Forelimb muscle (tissue), 1 donor: ENCODE data around the gene CST7. TPM values are rescaled to one million over a fixed set of nuclear protein-coding genes. Genes with fewer than 3 reads are reported as not detected.
"Not testable (repeated sequence)": the region's sequence is repeated elsewhere in the genome, so short reads cannot be mapped to it uniquely, and the experiment has no call there.

Source experiments
- DNase-seq: peaks from one replicate; pipeline ENCODE4 v3.0.0-alpha.2; 2013; ENCODE audit warnings: low read depth
- polyA plus RNA-seq: library from polyadenylated mRNA; unstranded; fragments of 120-200 nt; gene quantifications from one replicate; pipeline ENCODE4 v1.2.1, GENCODE V29; 2013; ENCODE audit not compliant: insufficient read length

CST7 gene
- polyA plus RNA-seq, 1 donor: 0.70 TPM

- no peak for DNase-seq
Measured at GRCh38 chr20:24986436-24987015, 37.5 kb downstream of the CST7 start.

DNA sequence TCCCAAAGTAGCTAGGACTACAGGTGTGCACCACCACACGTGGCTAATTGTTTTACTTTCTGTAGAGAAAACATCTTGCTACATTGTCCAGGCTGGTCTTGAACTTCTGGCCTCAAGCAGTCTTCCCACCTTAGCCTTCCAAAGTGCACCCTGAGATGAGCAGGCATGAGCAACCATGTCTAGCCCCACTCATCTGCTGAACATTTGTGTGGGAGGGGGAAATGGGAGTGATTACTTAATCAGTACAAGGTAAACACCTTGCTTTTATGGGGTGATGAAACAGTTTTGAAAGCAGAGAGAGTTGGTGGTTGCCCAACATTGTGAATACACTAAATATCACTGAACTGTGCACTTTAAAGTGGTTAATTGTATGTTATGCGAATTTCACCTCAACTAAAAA is 38.2 kb downstream of the CST7 start:
- DNase-seq: no peak

DNA sequence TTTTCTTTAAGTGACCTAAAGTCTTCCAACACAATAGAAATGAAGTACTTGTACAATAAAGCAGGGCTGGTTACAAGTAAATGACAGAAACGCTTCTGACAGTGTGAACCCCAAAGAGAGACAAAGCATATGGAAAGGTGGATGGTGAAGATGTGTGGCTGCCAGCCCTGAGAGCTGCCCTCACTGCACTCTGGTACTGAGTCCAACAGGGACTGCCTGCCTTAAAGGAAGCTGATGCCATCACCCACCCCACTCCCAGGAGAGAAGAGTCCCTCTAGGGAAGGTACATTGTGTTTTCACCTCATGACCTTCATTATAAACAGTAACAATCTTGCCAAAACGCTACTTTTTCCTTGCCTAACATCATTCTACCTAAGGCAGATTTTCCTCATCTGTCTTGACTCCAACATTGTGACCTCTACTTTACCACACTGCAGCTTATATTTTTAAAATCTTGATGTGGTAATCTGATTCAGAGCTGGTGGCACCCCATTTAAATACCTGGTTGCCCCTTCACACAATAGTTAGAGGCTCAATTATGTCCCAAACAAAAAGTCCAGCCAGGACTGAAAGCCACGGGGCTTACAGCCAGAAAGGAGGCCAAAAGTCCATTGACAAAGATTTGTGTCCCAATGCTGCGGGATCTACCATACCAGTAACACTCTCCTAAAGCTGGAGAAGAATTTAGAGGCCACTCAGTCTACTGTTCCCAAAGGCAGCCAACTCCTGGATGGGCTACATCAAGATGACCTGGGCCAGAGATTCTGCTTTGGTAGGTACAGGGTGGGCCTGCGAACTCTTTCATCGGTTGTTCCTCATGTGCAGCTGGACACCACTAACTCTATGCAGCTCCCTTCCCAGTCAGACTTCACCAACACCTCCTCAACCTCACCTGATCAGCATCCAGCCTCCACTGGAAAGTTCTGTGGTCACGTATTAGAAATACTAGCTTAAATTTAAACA is 39.1 kb downstream of the CST7 start:
- no peak for DNase-seq

DNA sequence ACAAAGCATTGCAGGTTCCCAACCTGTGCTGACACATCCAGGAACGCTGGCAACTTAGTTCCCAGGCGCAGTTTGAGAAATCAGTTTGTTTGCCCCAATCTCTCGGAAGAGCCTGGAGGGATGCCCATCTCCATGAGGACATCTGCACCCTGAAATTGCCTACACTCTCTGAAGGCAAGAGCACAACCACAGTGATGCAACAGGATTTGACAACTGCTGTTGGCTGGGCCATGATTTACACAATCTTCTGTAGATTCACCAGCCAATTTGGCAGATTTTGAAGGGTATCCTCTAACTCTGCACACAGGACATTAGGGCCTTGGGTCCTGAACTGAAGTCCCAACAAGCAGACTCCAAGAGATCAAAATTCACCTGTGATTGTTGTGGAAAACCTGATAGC is 40.1 kb downstream of the CST7 start:
- no peak for DNase-seq

DNA sequence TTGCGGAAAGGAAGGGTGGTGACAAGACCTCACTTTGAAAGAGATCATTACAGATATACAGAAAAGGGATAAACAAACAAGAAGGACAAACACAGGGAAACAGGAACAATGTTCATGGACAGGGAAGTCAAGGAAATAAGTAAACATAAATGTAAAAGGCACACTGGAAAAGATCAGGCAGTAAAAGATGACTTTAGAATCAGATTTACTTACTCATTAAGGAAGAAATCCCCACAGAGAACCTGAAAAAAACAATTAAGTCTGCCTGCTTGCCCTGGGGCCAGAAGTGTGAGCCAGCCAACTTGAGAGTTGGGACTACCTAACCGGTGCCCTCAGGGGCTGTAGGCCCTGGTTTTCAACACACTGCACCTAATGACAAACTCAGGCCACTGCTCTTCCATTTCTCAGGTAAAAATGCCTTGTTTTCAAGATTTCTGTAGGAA is 41.8 kb downstream of the CST7 start:
- DNase-seq: no peak

DNA sequence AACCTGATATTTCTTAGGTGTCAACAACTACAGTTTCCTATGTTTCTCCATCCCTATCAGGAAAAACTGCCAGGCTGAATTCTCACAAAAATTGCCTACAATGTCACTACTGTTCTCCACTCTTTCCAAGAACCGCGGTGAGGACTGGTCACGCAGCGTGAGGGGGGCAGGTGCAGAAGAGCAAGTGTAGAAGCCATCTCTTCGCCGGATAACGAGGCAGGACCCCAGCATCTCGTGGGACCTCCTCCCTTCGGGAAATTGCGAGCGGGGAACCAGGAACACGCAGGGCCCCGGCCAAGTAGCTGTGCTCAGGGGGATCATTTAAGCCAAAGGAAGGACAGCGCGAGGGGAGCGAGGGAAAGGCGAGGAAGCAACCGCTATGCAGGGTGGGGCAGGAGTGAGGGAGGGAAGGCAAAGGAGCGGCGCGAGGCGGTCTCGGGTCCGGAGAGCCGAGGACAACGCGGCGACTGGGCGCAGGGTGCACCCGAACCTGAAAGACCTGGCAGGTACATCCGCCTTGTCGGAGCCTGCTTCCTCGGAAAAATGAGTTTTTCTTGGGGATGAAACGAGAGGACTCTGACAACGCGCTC is 42.9 kb downstream of the CST7 start:
- DNase-seq: no peak

GRCh38 chr20:24992487-24993205 is 43.6 kb downstream of the CST7 start, which contains the start of gene APMAP:
Gene APMAP (minus strand): TSS chr20:24992751. CDS start chr20:24992688, 63 bp downstream.
- DNase-seq: no peak

- no peak for DNase-seq
Measured at GRCh38 chr20:24993337-24994185, 44.5 kb downstream of the CST7 start.

GRCh38 chr20:24994186-24994465 is 45.1 kb downstream of the CST7 start:
- no peak for DNase-seq

- DNase-seq: no peak
Measured at GRCh38 chr20:24994470-24995368, 45.6 kb downstream of the CST7 start.

DNA sequence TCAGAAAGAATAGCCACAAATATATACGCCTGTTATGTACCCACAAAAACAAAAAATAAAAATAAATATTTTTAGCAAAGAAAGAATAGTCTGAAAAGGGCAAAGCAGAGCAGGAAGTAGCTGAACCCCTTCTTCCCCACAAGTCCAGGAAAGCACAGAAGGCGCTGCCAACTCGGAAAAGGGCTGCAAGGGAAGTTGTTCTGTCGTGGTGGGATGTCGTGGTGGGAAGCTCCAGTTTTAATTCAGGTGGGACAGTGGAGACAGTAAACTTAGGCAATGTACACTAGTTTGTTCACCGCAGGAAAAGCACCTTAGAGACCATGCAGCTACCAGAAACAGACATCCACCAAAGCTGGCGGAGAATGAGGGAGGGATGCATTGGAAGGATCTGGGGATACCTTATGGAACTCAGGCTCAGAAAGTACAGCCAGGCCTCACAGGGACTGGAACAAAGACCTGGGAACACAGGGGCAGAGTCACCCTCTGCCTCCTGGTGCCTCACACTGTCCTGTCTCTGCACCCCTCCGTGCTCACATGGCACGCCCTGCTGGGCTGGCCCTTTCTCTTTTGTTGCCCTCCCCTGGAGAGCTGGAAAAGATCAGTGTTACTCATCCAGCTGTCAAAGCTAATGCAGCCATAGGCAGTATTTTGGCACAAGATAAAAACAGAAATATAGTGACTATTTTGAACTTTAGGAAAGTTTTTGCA is 46.8 kb downstream of the CST7 start:
- no peak for DNase-seq

DNA sequence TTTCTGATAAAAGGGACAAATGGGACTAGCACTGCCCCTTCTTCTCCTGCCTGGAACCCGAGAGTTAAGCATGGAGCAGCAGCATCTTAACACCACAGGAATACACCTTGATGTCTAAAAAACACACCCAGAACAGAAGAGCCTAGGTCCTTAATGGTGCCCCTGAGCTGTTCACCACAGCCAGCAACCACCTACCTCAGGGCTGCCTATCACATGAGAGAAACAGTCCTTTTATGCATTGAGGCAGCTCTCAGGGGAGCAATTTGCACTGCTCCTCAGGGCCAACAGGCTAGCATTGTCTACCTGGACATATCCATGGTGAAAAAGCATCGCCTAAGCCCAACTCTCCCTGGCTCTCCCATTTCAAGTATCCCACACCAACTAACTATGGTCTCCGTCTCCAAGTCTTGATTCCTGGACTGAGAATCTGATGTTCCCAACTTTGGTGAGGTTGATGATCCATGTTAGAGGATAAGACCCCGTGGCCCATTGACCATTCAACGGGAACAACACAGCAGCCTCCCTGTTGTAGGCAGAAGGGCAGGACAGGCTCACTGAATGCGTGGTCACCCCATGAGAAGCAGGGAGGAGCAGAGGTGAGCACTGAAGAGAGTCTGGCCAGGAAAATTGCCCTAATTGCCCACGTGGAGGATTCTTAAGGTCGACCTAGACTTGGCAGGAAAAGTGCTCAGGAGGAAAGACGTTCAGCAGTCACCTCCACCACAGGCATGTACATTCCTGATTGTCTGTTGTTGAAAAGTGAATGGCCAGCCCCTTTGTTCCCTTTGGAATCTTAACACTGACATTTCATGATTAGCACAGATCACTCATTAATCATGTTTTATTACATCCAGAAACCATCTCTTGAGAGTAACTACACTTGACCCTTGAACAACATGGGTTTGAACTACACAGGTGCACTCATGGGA is 47.6 kb downstream of the CST7 start:
- no peak for DNase-seq

GRCh38 chr20:24998121-24998520 is 49.1 kb downstream of the CST7 start:
- DNase-seq: no peak

DNA sequence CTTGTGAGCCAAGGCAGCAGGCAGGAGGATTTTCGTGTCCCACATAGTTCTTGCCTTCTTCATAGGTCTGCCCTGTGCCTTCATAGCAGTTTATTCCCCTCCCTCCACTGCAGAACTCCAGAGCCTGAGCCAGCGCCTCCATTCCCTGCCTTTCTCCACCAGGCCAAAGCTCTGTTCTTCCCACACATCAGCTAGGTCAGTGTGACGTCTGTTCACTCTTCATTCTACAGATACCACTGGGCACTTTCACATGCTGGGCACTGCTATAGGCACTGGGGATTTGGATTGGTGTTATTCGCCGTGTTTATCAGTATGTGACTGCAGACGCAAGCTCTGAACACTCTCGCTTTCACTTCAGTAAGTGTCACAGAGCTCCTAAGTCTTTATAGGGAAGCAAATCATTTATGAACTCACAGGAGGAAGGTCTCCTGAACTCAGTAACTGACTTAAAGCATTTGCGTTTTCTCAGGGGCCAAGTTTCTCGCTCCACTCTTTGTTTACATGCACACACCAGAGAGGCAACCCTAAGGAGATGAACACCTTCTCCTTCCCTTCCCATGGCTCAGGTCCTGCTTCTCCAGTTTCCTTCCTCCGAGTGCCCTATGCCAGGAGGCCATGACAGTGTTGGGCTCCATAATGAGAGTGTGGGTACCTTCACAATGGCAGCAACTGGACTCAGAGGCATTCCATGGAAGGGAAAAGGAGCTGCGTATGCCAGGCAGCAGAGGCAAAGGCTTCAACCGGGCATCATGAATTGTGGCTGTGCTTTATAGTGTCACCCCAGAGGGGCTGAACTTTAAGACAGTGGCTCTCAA is 49.8 kb downstream of the CST7 start:
- no peak for DNase-seq

DNA sequence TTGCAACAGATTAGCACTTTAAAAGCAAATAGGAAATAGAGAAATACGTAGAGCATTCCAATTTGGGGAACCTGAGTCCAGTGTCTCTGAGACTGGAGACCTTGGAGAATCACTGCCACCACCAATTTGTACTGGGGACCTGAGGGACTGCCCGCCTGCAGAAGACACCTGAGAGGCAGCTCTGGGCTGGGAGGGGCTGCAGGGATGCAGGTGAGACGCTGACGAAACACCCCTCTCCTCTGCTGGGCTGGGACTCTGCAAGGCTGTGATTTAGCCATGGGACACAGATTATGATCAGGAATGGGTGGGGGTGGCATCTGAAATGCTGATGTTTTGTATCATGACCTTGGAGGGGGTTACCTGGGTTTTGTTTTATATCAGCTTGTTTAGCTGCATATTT is 50.5 kb downstream of the CST7 start:
- DNase-seq: no peak

- DNase-seq: no peak
Measured at GRCh38 chr20:25000268-25000801, 51.3 kb downstream of the CST7 start.

GRCh38 chr20:25001323-25001722 is 52.3 kb downstream of the CST7 start:
- DNase-seq: not testable (repeated sequence)
